GM10266 (cell line): ENCODE measurements around the gene KLF15.

Experiments used
- DNase-seq: peaks from one replicate; pipeline ENCODE4 v3.0.0; 2012; ENCODE audit errors: extremely low spot score
- CTCF ChIP-seq: IDR thresholded peaks from 2 replicates; pipeline ENCODE4 v1.5.1; 2012; ENCODE audit warnings: mild to moderate bottlenecking, low read depth; ENCODE audit not compliant: control insufficient read depth, insufficient read depth; ENCODE audit errors: missing control alignments

Gene KLF15

GRCh38 chr3:126394179-126394976 is 37.2 kb upstream of the KLF15 start, which contains the start of gene CFAP100:
CFAP100 (plus strand) TSS chr3:126394909; CDS start chr3:126396001, 1,092 bp downstream.
- no peak for DNase-seq
- no peak for TF ChIP-seq CTCF

- no peak for TF ChIP-seq CTCF
- no peak for DNase-seq
These were observed 36.4 kb upstream of the KLF15 start for GRCh38 chr3:126393563-126393962.

- no peak for TF ChIP-seq CTCF
- no peak for DNase-seq
These were observed 35.0 kb upstream of the KLF15 start for GRCh38 chr3:126392246-126392645.

- DNase-seq: no peak
- no peak for TF ChIP-seq CTCF
These were observed 34.4 kb upstream of the KLF15 start for GRCh38 chr3:126391631-126392030.

- no peak for DNase-seq
- no peak for TF ChIP-seq CTCF
These were observed 33.5 kb upstream of the KLF15 start for GRCh38 chr3:126390751-126391150.

- no peak for DNase-seq
- TF ChIP-seq CTCF: no peak
These were observed 33.0 kb upstream of the KLF15 start for GRCh38 chr3:126390201-126390600.

GRCh38 chr3:126389794-126390146 is 32.6 kb upstream of the KLF15 start:
- no peak for TF ChIP-seq CTCF
- DNase-seq: no peak
